Measurements from ENCODE around the gene SH3YL1.

- TF ChIP-seq CTCF (IDR thresholded peaks at IDR 0.05): no peak
- no peak for TF ChIP-seq POLR2A (IDR thresholded peaks at IDR 0.05)
- TF ChIP-seq POLR2AphosphoS5 (IDR thresholded peaks at IDR 0.05): no peak
- TF ChIP-seq EP300 (IDR thresholded peaks at IDR 0.05): no peak
Observed at GRCh38 chr2:269356-270030, 5.7 kb upstream of the SH3YL1 start.
